HCT116 (cell line): Measurements from ENCODE around the gene NUDC. TPM values are rescaled to one million over a fixed set of nuclear protein-coding genes. Genes with fewer than 3 reads are reported as not detected.

Experiments used
- ATAC-seq: fragments of 200-7000 bp; cut with Tn5 transposase; 2 replicates; pipeline ENCODE4 v1.9.1; 2020; ENCODE audit warnings: mild to moderate bottlenecking, moderate library complexity
- BruUV-seq: library from RNA; stranded (reverse); fragments of 400-500 nt; replicated peaks from 2 replicates; lab custom pipeline; 2021; lab: Mats Ljungman, UMichigan
- CTCF ChIA-PET: fragments of 300-600 bp; sonication (Branson Sonifier 250); formaldehyde crosslinking; loops from one replicate; lab custom pipeline; 2021; ENCODE audit warnings: antibody characterized with exemption; lab: Charles Lee
- POLR2A ChIA-PET: fragments of 300-600, 350-600 bp; sonication (Branson Sonifier 250); formaldehyde crosslinking; loops from one replicate; lab custom pipeline; 2021; ENCODE audit warnings: antibody characterized with exemption; lab: Charles Lee
- RAD21 ChIA-PET, 2 experiments: fragments of 300-600 bp; sonication (Branson Sonifier 250); formaldehyde crosslinking; loops; one replicate each; lab custom pipeline; 2023; ENCODE audit warnings: low total read pairs in 2 of 2; ENCODE audit not compliant: uncharacterized antibody in 2 of 2, unreplicated experiment in 2 of 2, low non-redundant PET in 1 of 2; lab: Charles Lee
- DNase-seq: peaks from one replicate; pipeline ENCODE4 v3.0.0-alpha.2; 2010; ENCODE audit warnings: low read depth, low spot score
- H2AFZ ChIP-seq: fragments of 200-600 bp; shearing (Covaris generic), sonication (generic); 2 replicates; pipeline ENCODE4 v1.6.1; 2017; ENCODE audit warnings: low read depth, mixed run types, mixed read lengths, antibody characterized with exemption, low read length; ENCODE audit not compliant: poor library complexity, severe bottlenecking
- H3K27ac ChIP-seq: 2 replicates; pipeline ENCODE4 v1.5.1; 2012; ENCODE audit warnings: low read depth, low read length
- H3K27me3 ChIP-seq: fragments of 200-600 bp; sonication (generic); 2 replicates; pipeline ENCODE4 v1.6.1; 2016; ENCODE audit warnings: mixed run types, low read length, mixed read lengths; ENCODE audit not compliant: insufficient read depth
- H3K36me3 ChIP-seq, 2 experiments: fragments of 200-500 bp in 1 of 2; fragments of 200-600 bp in 1 of 2; sonication (Bioruptor generic) in 1 of 2; sonication (generic) in 1 of 2; 2 replicates each; pipeline versions ENCODE4 v1.5.1 to v1.6.1; 2014 to 2016; ENCODE audit warnings: low read length in 2 of 2, inconsistent platforms in 1 of 2, mixed read lengths in 1 of 2, mixed run types in 1 of 2; ENCODE audit not compliant: insufficient read depth in 2 of 2, control insufficient read depth in 1 of 2
- H3K4me1 ChIP-seq, 2 experiments: fragments of 200-600 bp in 1 of 2; sonication (generic) in 1 of 2; 2 replicates each; pipeline versions ENCODE4 v1.5.1 to v1.6.1; 2012 to 2017; ENCODE audit warnings: low read length in 2 of 2, inconsistent platforms in 1 of 2, mild to moderate bottlenecking in 1 of 2, mixed read lengths in 1 of 2, mixed run types in 1 of 2, moderate library complexity in 1 of 2; ENCODE audit not compliant: insufficient read depth in 2 of 2, control insufficient read depth in 1 of 2
- H3K4me2 ChIP-seq: fragments of 200-600 bp; sonication (generic); 2 replicates; pipeline ENCODE4 v1.6.1; 2017; ENCODE audit warnings: mixed run types, low read length, mixed read lengths
- H3K4me3 ChIP-seq, 2 experiments: fragments of 200-600 bp in 1 of 2; sonication (generic) in 1 of 2; replicated peaks in 1 of 2; 2 replicates each; pipeline ENCODE4 v1.5.1; 2011 to 2016; ENCODE audit warnings: low read length in 2 of 2, control low read depth in 1 of 2, low read depth in 1 of 2, mild to moderate bottlenecking in 1 of 2, mixed read lengths in 1 of 2, mixed run types in 1 of 2
- H3K79me2 ChIP-seq: fragments of 200-600 bp; sonication (generic); 2 replicates; pipeline ENCODE4 v1.6.1; 2017; ENCODE audit warnings: mild to moderate bottlenecking, mixed run types, low read length, moderate library complexity, mixed read lengths; ENCODE audit not compliant: insufficient read depth
- H3K9ac ChIP-seq: fragments of 200-600 bp; sonication (generic); 2 replicates; pipeline ENCODE4 v1.6.1; 2016; ENCODE audit warnings: low read length, mixed read lengths
- H3K9me2 ChIP-seq: fragments of 200-600 bp; sonication (generic), shearing (Covaris generic); 2 replicates; pipeline ENCODE4 v1.6.1; 2017; ENCODE audit warnings: mixed run types, mild to moderate bottlenecking, moderate library complexity; ENCODE audit not compliant: insufficient read depth
- H3K9me3 ChIP-seq, 2 experiments: fragments of 200-500 bp in 1 of 2; fragments of 200-600 bp in 1 of 2; sonication (Bioruptor generic) in 1 of 2; sonication (generic) in 1 of 2; 2 replicates each; pipeline ENCODE4 v1.6.1; 2014 to 2017; ENCODE audit warnings: low read length in 2 of 2, mixed read lengths in 2 of 2, inconsistent platforms in 1 of 2, low read depth in 1 of 2, mild to moderate bottlenecking in 1 of 2, mixed run types in 1 of 2, moderate library complexity in 1 of 2; ENCODE audit not compliant: control insufficient read depth in 1 of 2, insufficient read depth in 1 of 2
- H4K20me1 ChIP-seq: fragments of 200-600 bp; sonication (generic), shearing (Covaris generic); 2 replicates; pipeline ENCODE4 v1.6.1; 2017; ENCODE audit warnings: mixed run types, mild to moderate bottlenecking, moderate library complexity; ENCODE audit not compliant: insufficient read depth
- CBX3 ChIP-seq: IDR thresholded peaks from 2 replicates; pipeline ENCODE4 v1.6.1; 2012; ENCODE audit warnings: low read depth
- CEBPB ChIP-seq: IDR thresholded peaks from 2 replicates; pipeline ENCODE4 v1.6.1; 2012; ENCODE audit warnings: low read depth
- EZH2 ChIP-seq: fragments of 200-600 bp; sonication (generic); IDR thresholded peaks from 2 replicates; pipeline ENCODE4 v1.6.1; 2017; ENCODE audit warnings: antibody characterized with exemption, mixed run types
- EZH2phosphoT487 ChIP-seq: fragments of 200-600 bp; IDR thresholded peaks from 2 replicates; pipeline ENCODE4 v1.6.1; 2018; ENCODE audit warnings: antibody characterized with exemption, borderline replicate concordance
- FOSL1 ChIP-seq: IDR thresholded peaks from 2 replicates; pipeline ENCODE4 v1.6.1; 2012; ENCODE audit warnings: low read depth
- JUND ChIP-seq: IDR thresholded peaks from 2 replicates; pipeline ENCODE4 v1.6.1; 2012
- MAX ChIP-seq: IDR thresholded peaks from 2 replicates; pipeline ENCODE4 v1.6.1; 2012
- POLR2AphosphoS5 ChIP-seq: IDR thresholded peaks from 2 replicates; pipeline ENCODE4 v1.6.1; 2011; ENCODE audit warnings: mild to moderate bottlenecking, low read depth, low read length, moderate library complexity
- RAD21 ChIP-seq: IDR thresholded peaks from 2 replicates; pipeline ENCODE4 v1.6.1; 2012; ENCODE audit warnings: low read depth, mild to moderate bottlenecking
- SP1 ChIP-seq: IDR thresholded peaks from 2 replicates; pipeline ENCODE4 v1.6.1; 2012; ENCODE audit warnings: low read depth
- SRF ChIP-seq: IDR thresholded peaks from 2 replicates; pipeline ENCODE4 v1.6.1; 2012; ENCODE audit warnings: low read depth
- TCF7L2 ChIP-seq: IDR thresholded peaks from 2 replicates; pipeline ENCODE4 v1.7.0; 2011; ENCODE audit warnings: borderline replicate concordance, inconsistent platforms; ENCODE audit not compliant: insufficient read depth, insufficient read length; ENCODE audit errors: extremely low read depth
- YY1 ChIP-seq: IDR thresholded peaks from 2 replicates; pipeline ENCODE4 v1.6.1; 2011; ENCODE audit warnings: low read length, low read depth, moderate library complexity, mild to moderate bottlenecking; ENCODE audit not compliant: insufficient replicate concordance; ENCODE audit errors: extremely low read depth
- ZNF274 ChIP-seq: fragments of 200-500 bp; sonication (Bioruptor generic); IDR thresholded peaks from 2 replicates; pipeline ENCODE4 v1.6.1; 2014; ENCODE audit warnings: mild to moderate bottlenecking, low read depth, low read length, inconsistent platforms
- intact Hi-C: fragments of 100-400 bp; cut with micrococcal nuclease; formaldehyde crosslinking; loops from 2 replicates; pipeline ENCODE4 v1.10.0; 2022
- total RNA-seq: library from RNA; stranded (reverse); gene quantifications from one replicate; pipeline ENCODE4 v1.2.1, GENCODE V29; 2021; ENCODE audit not compliant: unreplicated experiment
- TF ChIP-seq, protein P1 (sequence below), 3 experiments: fragments of 200-600 bp in 1 of 3; sonication (generic) in 1 of 3; IDR thresholded peaks in 2 of 3; conservative IDR thresholded peaks in 1 of 3; 2 replicates each; pipeline ENCODE4 v1.5.1; 2012 to 2017; ENCODE audit warnings: low read depth in 2 of 3, low read length in 2 of 3, antibody characterized with exemption in 1 of 3, borderline replicate concordance in 1 of 3, control low read depth in 1 of 3, mild to moderate bottlenecking in 1 of 3, mixed read lengths in 1 of 3, mixed run types in 1 of 3, moderate library complexity in 1 of 3; ENCODE audit not compliant: insufficient read depth in 1 of 3
- TF ChIP-seq, protein P2 (sequence below): IDR thresholded peaks from 2 replicates; pipeline ENCODE4 v1.6.1; 2011; ENCODE audit warnings: mild to moderate bottlenecking, low read length, moderate library complexity; ENCODE audit not compliant: insufficient replicate concordance; ENCODE audit errors: extremely low read depth
- TF ChIP-seq, protein P3 (sequence below): IDR thresholded peaks from 2 replicates; pipeline ENCODE4 v1.6.1; 2012

NUDC gene
- total RNA-seq, 1 experiment from 2014 or later = 119 TPM

DNA sequence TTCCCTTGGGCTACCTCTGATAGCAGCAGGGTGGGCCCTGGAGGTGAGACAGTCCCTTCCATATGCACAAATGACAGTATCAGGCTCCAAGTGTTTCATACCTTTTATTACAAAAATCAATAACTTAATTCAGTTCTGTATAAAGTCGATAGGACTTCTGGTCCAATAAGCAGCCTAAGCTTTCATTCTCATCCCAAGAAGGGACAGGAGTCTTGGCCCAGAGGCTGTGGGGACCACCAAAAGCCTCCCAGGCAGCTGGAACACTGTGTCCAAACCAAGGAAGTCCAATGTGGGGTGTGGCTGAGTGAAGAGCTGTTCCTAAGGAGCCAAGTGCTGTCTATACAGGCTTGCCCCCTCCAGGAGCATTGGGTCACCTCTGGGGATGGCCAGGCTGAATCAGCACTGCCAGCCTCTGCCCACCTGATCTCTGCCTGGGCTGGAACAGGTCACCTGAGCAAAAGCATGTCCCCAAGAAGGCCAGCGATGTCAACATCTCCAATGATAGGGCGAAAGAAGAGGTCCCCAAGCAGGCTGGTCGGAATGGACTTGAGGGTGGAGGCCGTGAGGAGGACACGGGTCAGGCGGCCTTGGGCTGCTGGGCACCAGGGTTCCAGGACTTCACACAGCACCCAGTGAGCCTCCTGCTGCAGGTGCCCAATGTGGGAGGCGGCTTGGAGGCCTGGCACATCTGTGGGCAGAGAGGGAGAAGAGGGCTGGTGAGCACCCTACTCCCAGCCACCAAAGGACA lies 10.0 kb upstream of the NUDC start (continued):
- TF ChIP-seq POLR2AphosphoS5 = no peak
- TF ChIP-seq CBX3 = no peak

- no peak overlapping the region for H3K9ac ChIP-seq
- peaks cover 5 to 16% of the 10 kb centered on the region in 2 experiments; a peak in 3 of 4 replicates for H3K4me1 ChIP-seq
- H3K9me3 ChIP-seq = no peaks in the 10 kb centered on the region
- ChIA-PET CTCF (no interaction called here), POLR2A (interaction anchor here (0.6 to 1.2 kb wide), 2 partner anchors 11 to 85 kb away, joined by 3 read pairs; partner anchors contain the start of gene GPATCH3)
- no peaks in the 10 kb centered on the region for H3K27me3 ChIP-seq
- no peak overlapping the region for H2AFZ ChIP-seq
- H3K4me2 ChIP-seq = no peak overlapping the region
- intact Hi-C loops = no loop called here
- no TSS peak for BruUV-seq
- H3K79me2 ChIP-seq = no peaks in the 10 kb centered on the region
- no peak overlapping the region for H3K4me3 ChIP-seq
- no peaks in the 10 kb centered on the region for H3K36me3 ChIP-seq
- no peaks in the 10 kb centered on the region for H4K20me1 ChIP-seq
- H3K27ac ChIP-seq = no peak overlapping the region
- no peaks in the 10 kb centered on the region for H3K9me2 ChIP-seq
- no peak for DNase-seq
- no peak for ATAC-seq
- TF ChIP-seq, protein P1, sequence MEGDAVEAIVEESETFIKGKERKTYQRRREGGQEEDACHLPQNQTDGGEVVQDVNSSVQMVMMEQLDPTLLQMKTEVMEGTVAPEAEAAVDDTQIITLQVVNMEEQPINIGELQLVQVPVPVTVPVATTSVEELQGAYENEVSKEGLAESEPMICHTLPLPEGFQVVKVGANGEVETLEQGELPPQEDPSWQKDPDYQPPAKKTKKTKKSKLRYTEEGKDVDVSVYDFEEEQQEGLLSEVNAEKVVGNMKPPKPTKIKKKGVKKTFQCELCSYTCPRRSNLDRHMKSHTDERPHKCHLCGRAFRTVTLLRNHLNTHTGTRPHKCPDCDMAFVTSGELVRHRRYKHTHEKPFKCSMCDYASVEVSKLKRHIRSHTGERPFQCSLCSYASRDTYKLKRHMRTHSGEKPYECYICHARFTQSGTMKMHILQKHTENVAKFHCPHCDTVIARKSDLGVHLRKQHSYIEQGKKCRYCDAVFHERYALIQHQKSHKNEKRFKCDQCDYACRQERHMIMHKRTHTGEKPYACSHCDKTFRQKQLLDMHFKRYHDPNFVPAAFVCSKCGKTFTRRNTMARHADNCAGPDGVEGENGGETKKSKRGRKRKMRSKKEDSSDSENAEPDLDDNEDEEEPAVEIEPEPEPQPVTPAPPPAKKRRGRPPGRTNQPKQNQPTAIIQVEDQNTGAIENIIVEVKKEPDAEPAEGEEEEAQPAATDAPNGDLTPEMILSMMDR (IDR thresholded peaks at IDR 0.05 in 2 of 3, conservative IDR thresholded peaks at IDR 0.05 in 1 of 3; ENCODE audit: borderline replicate concordance in 1 of 3, insufficient read depth in 1 of 3, low read depth in 2 of 3, low read length in 2 of 3) = no peak
- TF ChIP-seq SRF (no peak), MAX (no peak), EZH2phosphoT487 (no peak), EZH2 (no peak), CBX3 (no peak), CEBPB (no peak), SP1 (no peak), POLR2AphosphoS5 (no peak), TCF7L2 (no peak), FOSL1 (no peak), YY1 (no peak), JUND (no peak), RAD21 (no peak), ZNF274 (no peak)
- TF ChIP-seq, protein P2, sequence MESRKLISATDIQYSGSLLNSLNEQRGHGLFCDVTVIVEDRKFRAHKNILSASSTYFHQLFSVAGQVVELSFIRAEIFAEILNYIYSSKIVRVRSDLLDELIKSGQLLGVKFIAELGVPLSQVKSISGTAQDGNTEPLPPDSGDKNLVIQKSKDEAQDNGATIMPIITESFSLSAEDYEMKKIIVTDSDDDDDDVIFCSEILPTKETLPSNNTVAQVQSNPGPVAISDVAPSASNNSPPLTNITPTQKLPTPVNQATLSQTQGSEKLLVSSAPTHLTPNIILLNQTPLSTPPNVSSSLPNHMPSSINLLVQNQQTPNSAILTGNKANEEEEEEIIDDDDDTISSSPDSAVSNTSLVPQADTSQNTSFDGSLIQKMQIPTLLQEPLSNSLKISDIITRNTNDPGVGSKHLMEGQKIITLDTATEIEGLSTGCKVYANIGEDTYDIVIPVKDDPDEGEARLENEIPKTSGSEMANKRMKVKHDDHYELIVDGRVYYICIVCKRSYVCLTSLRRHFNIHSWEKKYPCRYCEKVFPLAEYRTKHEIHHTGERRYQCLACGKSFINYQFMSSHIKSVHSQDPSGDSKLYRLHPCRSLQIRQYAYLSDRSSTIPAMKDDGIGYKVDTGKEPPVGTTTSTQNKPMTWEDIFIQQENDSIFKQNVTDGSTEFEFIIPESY = no peak
- TF ChIP-seq, protein P3, sequence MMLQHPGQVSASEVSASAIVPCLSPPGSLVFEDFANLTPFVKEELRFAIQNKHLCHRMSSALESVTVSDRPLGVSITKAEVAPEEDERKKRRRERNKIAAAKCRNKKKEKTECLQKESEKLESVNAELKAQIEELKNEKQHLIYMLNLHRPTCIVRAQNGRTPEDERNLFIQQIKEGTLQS = no peak
- TF ChIP-seq, all 23 proteins: peak for 0
- RAD21 ChIA-PET = no interaction called here
Observed at GRCh38 chr1:26912147-26912490, 9.4 kb upstream of the NUDC start.
